ENCODE results near the gene RAD52.

Gene RAD52

DNA sequence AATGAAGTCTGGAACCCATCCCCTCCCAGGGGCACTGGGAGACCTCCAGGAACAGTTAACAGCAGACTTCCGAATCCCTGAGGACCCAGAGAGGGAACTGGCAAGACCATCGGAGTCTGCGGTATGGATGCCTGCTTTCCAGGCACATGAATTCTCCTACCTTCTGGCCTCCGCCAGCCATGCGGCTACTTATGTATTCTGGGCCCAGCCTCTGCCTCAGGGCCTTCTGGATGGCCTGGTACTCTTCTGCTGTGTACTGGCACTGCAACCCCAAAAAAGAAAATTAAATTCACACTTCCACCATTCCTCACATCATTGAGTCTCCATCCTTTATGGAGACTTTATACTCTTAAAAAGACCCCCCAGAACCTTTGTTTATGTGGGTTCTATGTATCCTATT lies 18.4 kb downstream of the RAD52 start:
- Histone ChIP-seq H3K27ac (replicated peaks) (no peak overlapping the region), H3K4me3 (replicated peaks; ENCODE audit: insufficient read depth, low read length) (no peak overlapping the region), H3K27me3 (ENCODE audit: insufficient read depth, poor library complexity, severe bottlenecking) (no peaks in the 10 kb centered on the region)
- no peak for DNase-seq (ENCODE audit: low read depth in 1 of 2, low spot score in 1 of 2)
- TF ChIP-seq SPI1 (IDR thresholded peaks at IDR 0.05; ENCODE audit: borderline replicate concordance, low read depth): no peak
- TF ChIP-seq GABPA (IDR thresholded peaks at IDR 0.05; ENCODE audit: low read depth): no peak

DNA sequence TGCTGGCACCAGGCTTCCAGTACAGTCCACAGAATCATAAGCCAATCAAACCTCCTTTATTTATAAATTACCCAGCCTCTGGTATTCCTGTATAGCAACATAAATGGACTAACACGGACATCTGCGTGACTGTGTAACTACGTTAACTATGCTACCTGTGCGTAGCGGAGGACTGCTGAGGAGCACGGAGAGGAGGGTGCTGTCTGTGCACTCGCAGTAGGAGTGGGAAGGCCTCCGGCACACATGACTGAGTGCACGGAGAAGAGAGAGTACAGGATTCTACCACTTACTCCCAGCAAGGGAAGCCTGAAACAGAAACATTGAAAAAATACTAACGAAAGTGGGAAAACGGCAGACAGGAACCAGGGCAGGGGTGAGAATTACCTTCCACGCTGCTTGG lies 22.9 kb downstream of the RAD52 start:
- DNase-seq (ENCODE audit: low read depth in 1 of 2, low spot score in 1 of 2): no peak
- TF ChIP-seq SPI1 (IDR thresholded peaks at IDR 0.05; ENCODE audit: borderline replicate concordance, low read depth): no peak
- no peak for TF ChIP-seq GABPA (IDR thresholded peaks at IDR 0.05; ENCODE audit: low read depth)
- TF ChIP-seq, protein P1, sequence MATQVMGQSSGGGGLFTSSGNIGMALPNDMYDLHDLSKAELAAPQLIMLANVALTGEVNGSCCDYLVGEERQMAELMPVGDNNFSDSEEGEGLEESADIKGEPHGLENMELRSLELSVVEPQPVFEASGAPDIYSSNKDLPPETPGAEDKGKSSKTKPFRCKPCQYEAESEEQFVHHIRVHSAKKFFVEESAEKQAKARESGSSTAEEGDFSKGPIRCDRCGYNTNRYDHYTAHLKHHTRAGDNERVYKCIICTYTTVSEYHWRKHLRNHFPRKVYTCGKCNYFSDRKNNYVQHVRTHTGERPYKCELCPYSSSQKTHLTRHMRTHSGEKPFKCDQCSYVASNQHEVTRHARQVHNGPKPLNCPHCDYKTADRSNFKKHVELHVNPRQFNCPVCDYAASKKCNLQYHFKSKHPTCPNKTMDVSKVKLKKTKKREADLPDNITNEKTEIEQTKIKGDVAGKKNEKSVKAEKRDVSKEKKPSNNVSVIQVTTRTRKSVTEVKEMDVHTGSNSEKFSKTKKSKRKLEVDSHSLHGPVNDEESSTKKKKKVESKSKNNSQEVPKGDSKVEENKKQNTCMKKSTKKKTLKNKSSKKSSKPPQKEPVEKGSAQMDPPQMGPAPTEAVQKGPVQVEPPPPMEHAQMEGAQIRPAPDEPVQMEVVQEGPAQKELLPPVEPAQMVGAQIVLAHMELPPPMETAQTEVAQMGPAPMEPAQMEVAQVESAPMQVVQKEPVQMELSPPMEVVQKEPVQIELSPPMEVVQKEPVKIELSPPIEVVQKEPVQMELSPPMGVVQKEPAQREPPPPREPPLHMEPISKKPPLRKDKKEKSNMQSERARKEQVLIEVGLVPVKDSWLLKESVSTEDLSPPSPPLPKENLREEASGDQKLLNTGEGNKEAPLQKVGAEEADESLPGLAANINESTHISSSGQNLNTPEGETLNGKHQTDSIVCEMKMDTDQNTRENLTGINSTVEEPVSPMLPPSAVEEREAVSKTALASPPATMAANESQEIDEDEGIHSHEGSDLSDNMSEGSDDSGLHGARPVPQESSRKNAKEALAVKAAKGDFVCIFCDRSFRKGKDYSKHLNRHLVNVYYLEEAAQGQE (IDR thresholded peaks at IDR 0.05; ENCODE audit: insufficient replicate concordance, low read depth): no peak
- no peak overlapping the region for H3K27ac ChIP-seq (replicated peaks)
- no peak overlapping the region for H3K4me3 ChIP-seq (replicated peaks; ENCODE audit: insufficient read depth, low read length)
- H3K27me3 ChIP-seq (ENCODE audit: insufficient read depth, poor library complexity, severe bottlenecking): no peaks in the 10 kb centered on the region

DNA sequence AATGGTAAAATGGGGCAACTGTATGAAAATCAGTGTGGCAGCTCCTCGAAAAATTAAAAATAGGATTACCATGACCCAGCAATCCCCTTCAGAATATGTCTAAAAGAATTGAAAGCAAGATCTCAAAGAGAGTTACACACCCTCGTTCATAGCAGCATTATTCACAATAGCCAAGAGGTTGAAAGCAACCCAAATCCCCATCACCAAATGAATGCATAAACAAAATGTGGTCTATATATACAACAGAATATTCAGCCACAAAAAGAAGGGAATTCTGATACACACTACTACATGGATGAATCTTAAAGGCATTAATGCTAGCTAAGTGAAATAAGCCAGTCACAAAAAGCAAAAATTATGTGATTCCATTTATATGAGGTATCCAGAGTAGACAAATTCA lies 27.2 kb downstream of the RAD52 start:
- H3K27ac ChIP-seq (replicated peaks): no peak overlapping the region
- H3K4me3 ChIP-seq (replicated peaks; ENCODE audit: insufficient read depth, low read length): no peak overlapping the region
- no peak for DNase-seq (ENCODE audit: low read depth in 1 of 2, low spot score in 1 of 2)
- TF ChIP-seq, protein P2, sequence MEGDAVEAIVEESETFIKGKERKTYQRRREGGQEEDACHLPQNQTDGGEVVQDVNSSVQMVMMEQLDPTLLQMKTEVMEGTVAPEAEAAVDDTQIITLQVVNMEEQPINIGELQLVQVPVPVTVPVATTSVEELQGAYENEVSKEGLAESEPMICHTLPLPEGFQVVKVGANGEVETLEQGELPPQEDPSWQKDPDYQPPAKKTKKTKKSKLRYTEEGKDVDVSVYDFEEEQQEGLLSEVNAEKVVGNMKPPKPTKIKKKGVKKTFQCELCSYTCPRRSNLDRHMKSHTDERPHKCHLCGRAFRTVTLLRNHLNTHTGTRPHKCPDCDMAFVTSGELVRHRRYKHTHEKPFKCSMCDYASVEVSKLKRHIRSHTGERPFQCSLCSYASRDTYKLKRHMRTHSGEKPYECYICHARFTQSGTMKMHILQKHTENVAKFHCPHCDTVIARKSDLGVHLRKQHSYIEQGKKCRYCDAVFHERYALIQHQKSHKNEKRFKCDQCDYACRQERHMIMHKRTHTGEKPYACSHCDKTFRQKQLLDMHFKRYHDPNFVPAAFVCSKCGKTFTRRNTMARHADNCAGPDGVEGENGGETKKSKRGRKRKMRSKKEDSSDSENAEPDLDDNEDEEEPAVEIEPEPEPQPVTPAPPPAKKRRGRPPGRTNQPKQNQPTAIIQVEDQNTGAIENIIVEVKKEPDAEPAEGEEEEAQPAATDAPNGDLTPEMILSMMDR (IDR thresholded peaks at IDR 0.05; ENCODE audit: insufficient read depth, low read length): no peak
- TF ChIP-seq POLR2AphosphoS5 (IDR thresholded peaks at IDR 0.05; ENCODE audit: low read depth) (no peak), GABPA (IDR thresholded peaks at IDR 0.05; ENCODE audit: low read depth) (no peak), SPI1 (IDR thresholded peaks at IDR 0.05; ENCODE audit: borderline replicate concordance, low read depth) (no peak)
- TF ChIP-seq, protein P1 (IDR thresholded peaks at IDR 0.05; ENCODE audit: insufficient replicate concordance, low read depth): no peak
- no peaks in the 10 kb centered on the region for H3K27me3 ChIP-seq (ENCODE audit: insufficient read depth, poor library complexity, severe bottlenecking)

DNA sequence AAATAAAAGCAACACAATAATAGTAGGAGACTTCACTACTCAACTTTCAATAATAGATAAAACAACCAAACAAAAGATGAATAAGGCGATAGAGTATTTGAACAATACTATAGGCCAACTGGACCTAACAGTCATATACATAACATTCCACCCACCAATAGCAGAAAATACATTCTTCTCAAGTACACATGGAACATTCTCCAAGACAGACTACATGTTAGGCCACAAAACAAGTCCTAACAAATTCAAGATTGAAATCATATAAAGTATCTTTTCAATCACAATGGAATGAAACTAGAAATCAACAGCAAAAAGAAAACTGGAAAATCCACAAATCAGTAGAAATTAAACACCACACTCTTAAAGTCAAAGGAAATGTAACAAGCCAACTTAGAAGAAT lies 28.8 kb downstream of the RAD52 start:
- no peak for DNase-seq (ENCODE audit: low read depth in 1 of 2, low spot score in 1 of 2)
- no peak overlapping the region for H3K27ac ChIP-seq (replicated peaks)
- no peak overlapping the region for H3K4me3 ChIP-seq (replicated peaks; ENCODE audit: insufficient read depth, low read length)
- TF ChIP-seq, protein P1 (IDR thresholded peaks at IDR 0.05; ENCODE audit: insufficient replicate concordance, low read depth): no peak
- TF ChIP-seq POLR2AphosphoS5 (IDR thresholded peaks at IDR 0.05; ENCODE audit: low read depth): no peak
- H3K27me3 ChIP-seq (ENCODE audit: insufficient read depth, poor library complexity, severe bottlenecking): no peaks in the 10 kb centered on the region

Data from HL-60 (cell line).